Stimulated activated CD8-positive, alpha-beta memory T cell treated with anti-CD3 and anti-CD28 coated beads, Interleukin-12 subunit alpha, Interleukin-12 subunit beta, amount 100 ng/mL, for 1 hour (primary cell): ENCODE data around the gene EPB41L4A.
"Not testable (repeated sequence)": the region's sequence is repeated elsewhere in the genome, so short reads cannot be mapped to it uniquely, and the experiment has no call there.

Experiments used
- DNase-seq: peaks from one replicate; pipeline ENCODE4 v3.0.0-alpha.2; 2020; ENCODE audit warnings: low read depth

The EPB41L4A gene

GRCh38 chr5:112253478-112254250 is 165.4 kb downstream of the EPB41L4A start:
- DNase-seq: no peak

- DNase-seq: no peak
These were observed 168.5 kb downstream of the EPB41L4A start for GRCh38 chr5:112250551-112250950.

GRCh38 chr5:112248623-112249022 is 170.5 kb downstream of the EPB41L4A start:
- no peak for DNase-seq

- no peak for DNase-seq
These were observed 171.1 kb downstream of the EPB41L4A start for GRCh38 chr5:112247960-112248359.

GRCh38 chr5:112245656-112246055 is 173.4 kb downstream of the EPB41L4A start:
- DNase-seq: no peak

- no peak for DNase-seq
These were observed 179.1 kb downstream of the EPB41L4A start for GRCh38 chr5:112239996-112240395.

GRCh38 chr5:112238473-112238872 is 180.6 kb downstream of the EPB41L4A start:
- no peak for DNase-seq

GRCh38 chr5:112237456-112237855 is 181.6 kb downstream of the EPB41L4A start:
- no peak for DNase-seq

- no peak for DNase-seq
These were observed 185.1 kb downstream of the EPB41L4A start for GRCh38 chr5:112234000-112234399.

GRCh38 chr5:112232667-112233066 is 186.4 kb downstream of the EPB41L4A start:
- DNase-seq: no peak

- DNase-seq: no peak
These were observed 188.5 kb downstream of the EPB41L4A start for GRCh38 chr5:112230606-112231005.

GRCh38 chr5:112228667-112229066 is 190.4 kb downstream of the EPB41L4A start:
- no peak for DNase-seq

GRCh38 chr5:112227911-112228631 is 191.0 kb downstream of the EPB41L4A start:
- no peak for DNase-seq

- DNase-seq: no peak
These were observed 192.9 kb downstream of the EPB41L4A start for GRCh38 chr5:112226215-112226614.

GRCh38 chr5:112222997-112223396 is 196.1 kb downstream of the EPB41L4A start:
- not testable (repeated sequence) for DNase-seq

GRCh38 chr5:112221128-112221527 is 197.9 kb downstream of the EPB41L4A start:
- DNase-seq: no peak

GRCh38 chr5:112219000-112219399 is 200.1 kb downstream of the EPB41L4A start:
- DNase-seq: no peak

- DNase-seq: no peak
These were observed 201.1 kb downstream of the EPB41L4A start for GRCh38 chr5:112217843-112218579.

GRCh38 chr5:112216140-112216539 is 202.9 kb downstream of the EPB41L4A start:
- no peak for DNase-seq

GRCh38 chr5:112210430-112211005 is 208.6 kb downstream of the EPB41L4A start:
- no peak for DNase-seq

- no peak for DNase-seq
These were observed 210.1 kb downstream of the EPB41L4A start for GRCh38 chr5:112208699-112209615.
